Memory B cell (primary cell): Measurements from ENCODE around the gene AIFM3.

Experiments used
- ATAC-seq: fragments of 150-1000 bp; cut with Tn5 transposase; 2 replicates; pipeline ENCODE4 v1.10.0; 2021; ENCODE audit warnings: low read depth, mild to moderate bottlenecking, moderate library complexity
- DNase-seq, 2 donors: peaks; one replicate each; pipeline ENCODE4 v3.0.0; 2022; ENCODE audit warnings: low spot score in 2 of 2
- H3K27ac Mint-ChIP-seq: one replicate; pipeline ENCODE4 v1.8.0; 2022; ENCODE audit warnings: mild to moderate bottlenecking, moderate library complexity, mixed read lengths
- H3K27me3 Mint-ChIP-seq: one replicate; pipeline ENCODE4 v1.8.0; 2022; ENCODE audit warnings: mixed read lengths
- H3K36me3 Mint-ChIP-seq: one replicate; pipeline ENCODE4 v1.8.0; 2022; ENCODE audit warnings: mild to moderate bottlenecking, mixed read lengths
- H3K4me1 Mint-ChIP-seq: one replicate; pipeline ENCODE4 v1.8.0; 2022; ENCODE audit warnings: mixed read lengths
- H3K4me3 Mint-ChIP-seq: one replicate; pipeline ENCODE4 v1.8.0; 2022; ENCODE audit warnings: mild to moderate bottlenecking, moderate library complexity, mixed read lengths
- H3K9me3 Mint-ChIP-seq: one replicate; pipeline ENCODE4 v1.8.0; 2022; ENCODE audit warnings: mixed read lengths

Gene AIFM3

DNA sequence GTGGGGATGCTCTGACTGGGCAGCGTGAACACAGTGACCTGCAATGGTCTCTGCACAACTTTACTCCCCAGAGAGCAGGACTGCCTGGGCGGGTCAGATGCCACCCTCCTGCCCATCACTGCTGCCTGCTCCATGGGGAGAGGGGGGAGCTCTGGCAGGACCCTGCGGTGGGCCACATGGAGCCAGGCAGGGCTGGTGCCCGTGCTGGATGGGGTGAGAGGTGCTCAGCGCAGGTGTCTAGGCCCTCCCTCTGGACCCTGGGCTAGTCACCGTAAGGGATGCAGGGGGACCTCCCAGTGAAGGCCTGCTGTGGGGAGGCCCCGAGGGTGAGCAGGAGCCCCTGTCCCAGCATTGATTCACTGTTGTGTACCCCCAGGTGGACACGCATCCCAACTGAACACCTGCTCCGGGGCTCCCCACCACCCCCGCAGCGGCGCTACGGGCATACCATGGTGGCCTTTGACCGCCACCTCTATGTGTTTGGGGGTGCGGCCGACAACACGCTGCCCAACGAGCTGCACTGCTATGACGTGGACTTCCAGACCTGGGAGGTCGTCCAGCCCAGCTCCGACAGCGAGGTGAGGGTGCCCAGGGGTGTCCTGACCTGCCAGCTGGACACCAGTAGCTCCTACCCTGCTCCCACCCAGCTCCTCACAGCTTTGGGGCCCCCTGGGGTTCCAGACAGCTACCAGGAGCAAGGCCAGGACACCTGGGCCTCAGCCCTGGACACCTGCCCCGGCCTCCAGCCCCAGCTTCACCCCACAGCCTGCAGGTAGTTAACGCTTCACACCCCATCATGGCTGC, 24.4 kb downstream of the AIFM3 start:
- H3K27ac Mint-ChIP-seq: no peak overlapping the region
- H3K4me3 Mint-ChIP-seq: no peak overlapping the region
- H3K36me3 Mint-ChIP-seq: peaks cover 10% of the 10 kb centered on the region
- H3K4me1 Mint-ChIP-seq: peaks cover under 1% of the 10 kb centered on the region
- no peak for ATAC-seq
- no peaks in the 10 kb centered on the region for H3K27me3 Mint-ChIP-seq
- no peak for DNase-seq
- no peaks in the 10 kb centered on the region for H3K9me3 Mint-ChIP-seq

DNA sequence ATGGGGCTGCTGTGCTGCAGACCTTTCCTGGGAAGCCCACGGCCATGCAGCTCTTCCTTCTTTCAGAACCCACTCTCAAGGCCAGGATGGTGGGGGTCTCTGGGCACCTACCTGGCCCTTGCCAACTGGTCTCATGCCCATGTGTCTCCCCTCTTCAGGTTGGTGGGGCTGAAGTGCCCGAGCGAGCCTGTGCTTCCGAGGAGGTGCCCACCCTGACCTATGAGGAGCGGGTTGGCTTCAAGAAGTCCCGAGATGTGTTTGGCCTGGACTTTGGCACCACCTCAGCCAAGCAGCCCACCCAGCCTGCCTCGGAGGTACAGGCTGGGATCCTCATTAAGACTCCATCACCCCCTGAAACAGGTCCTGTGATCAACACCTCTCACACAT, 25.0 kb downstream of the AIFM3 start:
- Mint-ChIP-seq H3K9me3 (no peaks in the 10 kb centered on the region), H3K36me3 (peaks cover 9% of the 10 kb centered on the region), H3K4me1 (no peaks in the 10 kb centered on the region), H3K27me3 (no peaks in the 10 kb centered on the region), H3K4me3 (no peak overlapping the region), H3K27ac (no peak overlapping the region)
- DNase-seq (no peak), ATAC-seq (no peak)

DNA sequence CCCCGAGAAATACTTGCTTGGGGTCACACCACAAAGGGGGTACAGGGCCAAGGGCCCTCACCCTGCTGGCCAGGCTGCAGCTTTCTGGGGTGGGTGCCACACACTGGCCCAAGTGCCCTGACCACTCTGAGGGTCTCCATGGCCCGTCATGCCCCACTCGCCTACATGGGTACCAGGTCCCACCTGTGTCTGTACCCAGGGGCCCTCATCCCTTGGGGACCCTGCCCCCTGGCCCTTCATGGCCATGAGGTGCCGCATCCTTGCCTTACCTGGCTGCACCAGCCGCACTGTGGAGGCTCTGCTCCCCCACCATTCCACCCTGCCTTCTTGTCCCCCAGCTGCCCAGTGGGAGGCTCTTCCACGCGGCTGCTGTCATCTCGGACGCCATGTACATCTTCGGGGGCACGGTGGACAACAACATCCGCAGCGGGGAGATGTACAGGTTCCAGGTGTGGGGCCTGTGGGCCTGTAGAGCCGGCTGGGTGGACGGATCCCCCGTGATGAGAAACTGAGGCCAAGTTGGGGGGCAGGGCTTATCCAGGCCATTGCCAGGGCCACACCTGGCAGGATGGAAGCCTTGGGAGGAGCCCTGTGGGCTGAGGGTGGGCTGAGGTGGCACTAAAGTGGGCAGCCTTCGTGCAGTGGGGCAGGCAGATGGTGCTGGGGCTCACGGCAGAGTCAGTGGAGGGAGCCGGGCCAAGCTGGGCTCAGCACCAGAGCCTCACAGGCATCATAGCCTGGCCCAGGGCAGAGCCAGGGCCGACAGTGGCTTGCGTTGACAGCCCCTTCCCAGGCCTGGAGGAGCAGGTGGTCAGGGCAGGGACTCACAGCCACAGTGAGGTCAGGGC, 25.6 kb downstream of the AIFM3 start:
- Mint-ChIP-seq H3K27me3 (no peaks in the 10 kb centered on the region), H3K36me3 (peaks cover 7% of the 10 kb centered on the region), H3K9me3 (no peaks in the 10 kb centered on the region), H3K27ac (no peak overlapping the region), H3K4me3 (no peak overlapping the region), H3K4me1 (no peaks in the 10 kb centered on the region)
- DNase-seq (no peak), ATAC-seq (no peak)

DNA sequence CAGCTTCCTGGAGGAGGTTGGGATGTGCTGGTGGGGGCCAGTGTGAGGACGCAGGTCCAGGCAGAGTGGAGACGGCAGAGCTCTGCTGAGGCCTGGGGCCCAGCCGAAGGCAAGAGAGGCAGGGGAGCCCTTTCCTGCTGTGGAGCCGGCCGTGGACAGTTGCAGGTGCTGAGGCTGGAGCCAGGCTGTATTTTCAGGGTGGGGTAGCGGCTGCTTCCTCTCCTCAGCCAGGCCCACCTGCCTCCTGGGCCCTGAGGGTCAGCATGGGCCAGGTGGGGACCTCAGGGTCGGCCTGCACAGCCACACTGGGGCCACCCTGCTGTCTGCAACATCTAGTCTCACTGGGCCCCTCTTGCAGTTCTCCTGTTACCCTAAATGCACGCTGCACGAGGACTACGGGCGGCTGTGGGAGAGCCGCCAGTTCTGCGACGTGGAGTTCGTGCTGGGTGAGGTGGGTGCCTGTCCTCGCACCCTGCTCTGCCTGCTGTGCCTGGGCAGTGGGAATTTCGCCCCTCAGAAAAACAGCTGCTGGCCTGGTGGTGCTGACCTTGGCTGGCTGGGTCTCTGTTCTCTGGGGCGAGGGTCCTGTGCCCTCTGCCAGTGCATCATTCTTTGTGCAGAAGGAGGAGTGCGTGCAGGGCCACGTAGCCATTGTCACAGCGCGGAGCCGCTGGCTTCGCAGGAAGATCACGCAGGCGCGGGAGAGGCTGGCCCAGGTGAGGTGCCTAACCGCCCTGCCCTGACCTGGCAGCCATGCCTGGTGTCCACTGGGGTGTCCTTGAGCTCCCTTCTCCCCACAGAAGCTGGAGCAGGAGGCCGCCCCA, 26.5 kb downstream of the AIFM3 start:
- DNase-seq (no peak), ATAC-seq (no peak)
- no peak overlapping the region for H3K27ac Mint-ChIP-seq
- no peaks in the 10 kb centered on the region for H3K4me1 Mint-ChIP-seq
- H3K36me3 Mint-ChIP-seq: peaks cover 6% of the 10 kb centered on the region
- no peak overlapping the region for H3K4me3 Mint-ChIP-seq
- H3K9me3 Mint-ChIP-seq: no peaks in the 10 kb centered on the region
- no peaks in the 10 kb centered on the region for H3K27me3 Mint-ChIP-seq

DNA sequence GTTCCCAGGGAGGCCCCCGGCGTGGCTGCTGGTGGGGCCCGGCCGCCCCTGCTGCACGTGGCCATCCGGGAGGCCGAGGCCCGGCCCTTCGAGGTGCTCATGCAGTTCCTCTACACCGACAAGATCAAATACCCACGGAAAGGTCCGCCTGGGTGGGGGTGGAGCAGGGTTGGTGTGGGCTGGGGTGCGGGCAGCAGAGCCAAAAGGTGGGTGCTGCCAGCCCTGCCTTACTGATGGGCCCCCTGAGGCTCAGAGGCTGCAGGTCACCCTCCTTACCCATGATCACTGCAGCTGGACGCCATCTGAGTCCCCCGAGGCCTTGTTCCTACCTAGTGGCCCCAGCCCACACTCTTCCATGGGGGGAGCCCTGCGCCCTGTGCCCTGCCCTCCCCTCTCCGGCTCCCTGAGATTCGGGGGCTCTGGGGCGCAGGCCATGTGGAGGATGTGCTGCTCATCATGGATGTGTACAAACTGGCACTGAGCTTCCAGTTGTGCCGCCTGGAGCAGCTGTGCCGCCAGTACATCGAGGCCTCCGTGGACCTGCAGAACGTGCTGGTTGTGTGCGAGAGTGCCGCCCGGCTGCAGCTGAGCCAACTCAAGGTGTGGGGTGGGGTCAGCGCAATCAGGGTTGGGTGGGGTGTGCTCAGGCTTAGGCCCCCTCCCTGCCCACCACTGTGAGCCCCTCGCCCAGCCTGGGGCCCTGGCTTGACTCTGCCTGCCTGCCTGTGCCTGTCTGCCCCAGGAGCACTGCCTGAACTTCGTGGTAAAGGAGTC, 27.3 kb downstream of the AIFM3 start:
- H3K36me3 Mint-ChIP-seq: peaks cover 6% of the 10 kb centered on the region
- H3K4me1 Mint-ChIP-seq: no peaks in the 10 kb centered on the region
- H3K9me3 Mint-ChIP-seq: no peaks in the 10 kb centered on the region
- H3K27me3 Mint-ChIP-seq: no peaks in the 10 kb centered on the region
- ATAC-seq (no peak), DNase-seq (no peak)
- H3K27ac Mint-ChIP-seq: no peak overlapping the region
- no peak overlapping the region for H3K4me3 Mint-ChIP-seq

DNA sequence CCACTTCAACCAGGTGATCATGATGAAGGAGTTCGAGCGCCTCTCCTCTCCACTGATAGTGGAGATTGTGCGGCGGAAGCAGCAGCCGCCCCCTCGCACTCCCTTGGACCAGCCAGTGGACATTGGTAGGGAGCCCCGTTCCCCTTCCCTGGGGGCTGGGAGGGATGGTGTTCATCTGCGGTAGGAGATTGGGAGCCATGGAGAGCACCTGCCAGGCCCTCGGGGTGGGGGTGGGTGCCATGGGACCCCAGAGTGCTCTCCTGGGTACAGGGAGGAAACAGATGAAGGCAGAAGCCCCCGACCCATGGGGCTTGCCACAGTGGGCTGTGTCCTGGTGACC, 27.8 kb downstream of the AIFM3 start:
- Mint-ChIP-seq H3K9me3 (no peaks in the 10 kb centered on the region), H3K4me1 (no peaks in the 10 kb centered on the region), H3K27me3 (no peaks in the 10 kb centered on the region), H3K4me3 (no peak overlapping the region), H3K27ac (no peak overlapping the region), H3K36me3 (peaks cover 6% of the 10 kb centered on the region)
- no peak for DNase-seq
- no peak for ATAC-seq

DNA sequence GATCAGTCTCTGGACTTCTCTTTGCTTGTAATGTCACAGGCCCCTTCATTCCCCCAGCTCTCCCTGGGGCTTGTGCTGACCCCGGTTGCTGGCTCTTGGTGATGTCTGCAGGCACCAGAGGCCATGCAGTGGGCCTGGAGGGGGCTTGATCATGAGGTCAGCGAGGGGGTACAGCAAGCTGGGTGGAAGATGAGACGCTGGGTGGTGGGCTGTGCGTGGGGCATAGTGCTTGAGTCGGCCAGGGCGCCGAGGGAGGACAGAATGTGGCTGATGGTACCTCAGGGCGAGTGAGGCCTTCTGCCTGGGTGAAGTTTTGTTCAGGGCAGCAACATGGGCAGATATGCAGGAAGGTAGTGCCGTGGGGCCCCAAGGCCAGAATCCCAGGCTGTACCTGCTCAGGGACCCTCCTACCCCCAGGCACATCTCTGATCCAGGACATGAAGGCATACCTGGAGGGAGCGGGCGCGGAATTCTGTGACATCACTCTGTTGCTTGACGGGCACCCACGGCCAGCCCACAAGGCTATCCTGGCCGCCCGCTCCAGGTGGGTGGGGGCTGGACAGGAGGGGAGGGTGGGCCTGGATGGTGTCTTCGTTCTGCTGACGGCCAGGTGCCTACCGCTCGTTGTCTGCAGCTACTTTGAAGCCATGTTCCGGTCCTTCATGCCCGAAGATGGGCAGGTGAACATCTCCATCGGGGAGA, 28.4 kb downstream of the AIFM3 start:
- no peak overlapping the region for H3K4me3 Mint-ChIP-seq
- H3K27ac Mint-ChIP-seq: no peak overlapping the region
- H3K27me3 Mint-ChIP-seq: no peaks in the 10 kb centered on the region
- H3K4me1 Mint-ChIP-seq: no peaks in the 10 kb centered on the region
- ATAC-seq (no peak), DNase-seq (no peak)
- no peaks in the 10 kb centered on the region for H3K9me3 Mint-ChIP-seq
- H3K36me3 Mint-ChIP-seq: peaks cover 6% of the 10 kb centered on the region

DNA sequence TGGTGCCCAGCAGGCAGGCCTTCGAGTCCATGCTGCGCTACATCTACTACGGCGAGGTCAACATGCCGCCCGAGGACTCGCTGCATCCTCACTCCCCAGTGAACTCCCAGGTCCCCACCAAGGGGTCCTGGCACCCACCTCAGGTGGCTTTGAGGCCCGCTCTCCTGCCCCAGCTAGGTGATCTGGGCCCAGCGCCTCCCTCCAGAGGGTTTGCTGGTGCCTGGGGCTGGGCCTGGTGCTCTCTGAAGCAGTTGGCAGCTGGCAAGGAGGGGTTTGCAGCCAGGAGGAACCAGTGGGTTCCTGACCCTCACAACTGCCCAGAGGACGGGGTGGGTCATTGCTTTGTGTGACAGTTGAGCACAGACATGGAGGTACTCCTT, 29.0 kb downstream of the AIFM3 start:
- H3K4me1 Mint-ChIP-seq: peaks cover under 1% of the 10 kb centered on the region

DNA sequence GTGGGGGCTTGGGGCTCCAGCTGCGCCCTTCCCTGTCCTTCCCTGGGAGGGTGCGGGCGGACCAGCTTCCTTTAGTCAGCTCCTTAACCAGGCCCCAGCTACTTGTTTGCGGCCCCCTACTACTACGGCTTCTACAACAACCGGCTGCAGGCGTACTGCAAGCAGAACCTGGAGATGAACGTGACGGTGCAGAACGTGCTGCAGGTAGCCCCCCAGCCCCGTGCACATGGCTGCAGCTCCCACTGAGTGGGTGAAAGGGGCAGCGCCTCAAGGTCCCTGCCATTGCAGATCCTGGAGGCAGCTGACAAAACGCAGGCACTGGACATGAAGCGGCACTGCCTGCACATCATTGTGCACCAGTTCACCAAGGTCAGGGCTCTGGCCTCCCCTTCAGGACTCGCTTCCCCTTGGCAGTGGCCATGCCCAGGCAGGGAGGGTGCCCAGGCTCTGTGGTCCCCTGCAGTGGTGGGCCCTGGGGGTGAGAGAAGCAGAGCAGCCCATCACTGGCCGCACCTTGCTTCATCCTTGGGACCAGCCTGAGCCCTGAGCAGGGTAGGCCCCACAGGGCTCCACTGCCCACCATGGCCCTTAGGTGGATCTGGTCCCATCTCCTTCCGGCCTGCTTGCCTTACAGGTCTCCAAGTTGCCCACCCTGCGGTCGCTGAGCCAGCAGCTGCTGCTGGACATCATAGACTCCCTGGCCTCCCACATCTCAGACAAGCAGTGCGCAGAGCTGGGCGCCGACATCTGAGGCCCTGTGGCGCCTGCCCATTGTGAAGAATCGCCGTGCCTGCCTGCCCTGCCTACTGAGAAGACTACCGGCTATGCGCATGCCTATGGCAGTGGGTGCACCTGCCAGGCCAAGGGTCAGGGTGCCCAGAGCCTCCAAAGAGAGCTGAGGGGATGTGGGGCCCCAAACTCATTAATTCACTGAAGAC, 29.8 kb downstream of the AIFM3 start:
- Mint-ChIP-seq H3K4me3 (no peak overlapping the region), H3K4me1 (peaks cover 6% of the 10 kb centered on the region), H3K9me3 (no peaks in the 10 kb centered on the region), H3K27me3 (no peaks in the 10 kb centered on the region), H3K27ac (no peak overlapping the region), H3K36me3 (peaks cover 4% of the 10 kb centered on the region)
- no peak for ATAC-seq
- no peak for DNase-seq

More for the DNA sequence above, 29.0 kb downstream of the AIFM3 start:
- no peak overlapping the region for H3K27ac Mint-ChIP-seq
- peaks cover 2% of the 10 kb centered on the region for H3K36me3 Mint-ChIP-seq
- no peaks in the 10 kb centered on the region for H3K27me3 Mint-ChIP-seq
- no peaks in the 10 kb centered on the region for H3K9me3 Mint-ChIP-seq
- no peak overlapping the region for H3K4me3 Mint-ChIP-seq
- ATAC-seq (no peak), DNase-seq (no peak)

DNA sequence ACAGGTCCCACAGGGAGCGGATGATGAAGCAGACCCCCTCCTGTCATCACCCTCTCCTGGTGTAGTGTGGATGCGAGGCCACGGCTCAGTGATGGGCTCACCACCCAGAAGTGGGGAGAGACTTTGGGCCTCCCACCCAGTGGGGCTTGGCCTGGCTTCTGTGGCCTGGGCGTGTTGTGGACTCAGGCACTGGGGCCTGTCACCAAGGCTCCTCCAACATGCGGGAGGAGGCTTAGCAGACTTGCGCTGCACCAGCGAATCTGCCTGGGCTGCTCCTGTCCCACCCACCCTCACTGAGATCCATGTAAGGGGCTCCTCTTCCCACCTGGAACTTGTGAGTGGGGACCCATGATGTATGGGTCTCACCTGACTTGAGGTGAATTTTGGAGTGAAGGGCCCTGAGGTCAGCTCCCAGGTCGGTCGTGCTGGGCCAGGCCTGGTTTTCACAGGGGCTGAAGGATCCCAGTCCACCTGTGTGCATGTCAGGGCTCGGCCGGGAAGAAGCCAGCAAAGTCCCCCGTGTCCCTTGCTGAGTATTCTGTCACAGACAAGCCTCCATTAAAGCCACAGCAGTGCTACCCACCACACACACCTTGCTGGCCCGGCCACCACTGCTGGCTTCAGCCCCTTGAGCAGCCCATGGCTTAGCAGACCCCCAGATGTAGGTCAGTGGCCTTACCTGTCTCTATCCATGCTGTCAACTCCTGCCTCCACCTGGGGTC, 30.6 kb downstream of the AIFM3 start:
- Mint-ChIP-seq H3K4me3 (no peak overlapping the region), H3K36me3 (peaks cover 2% of the 10 kb centered on the region), H3K4me1 (peaks cover 7% of the 10 kb centered on the region), H3K9me3 (no peaks in the 10 kb centered on the region), H3K27ac (no peak overlapping the region), H3K27me3 (no peaks in the 10 kb centered on the region)
- DNase-seq: no peak
- no peak for ATAC-seq

DNA sequence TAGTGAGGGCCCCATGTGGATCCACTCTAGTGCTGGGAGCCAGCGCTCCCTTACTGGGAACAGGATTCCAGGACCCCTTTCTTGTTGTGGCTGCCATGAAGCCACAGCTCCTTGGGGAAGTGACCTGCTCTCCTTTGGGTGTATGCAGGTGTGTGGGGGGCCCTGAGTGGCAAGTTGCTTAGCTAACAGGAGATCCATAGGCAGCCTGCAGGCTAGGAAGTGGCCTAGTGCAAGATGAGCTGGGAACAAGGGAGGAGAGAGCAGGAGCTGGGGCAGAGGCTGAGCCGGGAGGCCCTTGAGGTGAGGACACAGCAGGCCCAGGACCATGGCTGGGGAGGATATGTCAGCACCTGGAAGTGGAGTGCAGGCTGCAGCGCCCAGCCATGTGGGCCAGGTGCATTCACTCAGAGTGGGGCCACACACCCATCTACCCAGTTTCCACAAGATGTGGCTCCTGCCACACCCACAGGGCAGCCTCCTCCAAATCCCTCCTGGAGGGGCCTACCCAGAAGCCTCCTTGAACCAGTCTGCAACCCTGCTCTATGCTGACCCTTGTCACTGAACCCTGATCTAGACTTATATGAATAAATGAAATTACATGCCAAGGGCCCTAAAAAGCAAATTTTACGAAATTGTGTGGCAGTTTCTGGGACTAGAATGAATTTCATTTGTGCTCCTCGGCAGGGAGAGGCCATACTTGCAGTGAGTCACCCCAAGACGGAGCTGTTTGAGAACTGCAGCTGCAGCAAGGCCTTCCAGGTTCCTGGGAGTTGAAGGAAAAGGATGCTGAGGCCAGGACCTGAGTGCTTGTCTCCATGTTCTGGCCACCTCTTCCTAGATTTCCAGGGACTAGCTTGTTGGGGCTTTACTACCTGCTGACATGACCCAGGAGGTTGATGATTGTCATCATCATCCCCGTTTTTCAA, 31.6 kb downstream of the AIFM3 start:
- DNase-seq (no peak), ATAC-seq (no peak)
- Mint-ChIP-seq H3K4me3 (no peak overlapping the region), H3K27me3 (no peaks in the 10 kb centered on the region), H3K36me3 (peaks cover 2% of the 10 kb centered on the region), H3K27ac (no peak overlapping the region), H3K9me3 (no peaks in the 10 kb centered on the region), H3K4me1 (peaks cover 13% of the 10 kb centered on the region)
